ENCODE measurements around the gene GRAP2.
"Not testable (repeated sequence)": the region's sequence is repeated elsewhere in the genome, so short reads cannot be mapped to it uniquely, and the experiment has no call there.

Gene GRAP2

GRCh38 chr22:39900306-39901227, at the start of gene GRAP2:
GRAP2 (plus strand) TSS chr22:39901084; CDS start chr22:39947107, 46,023 bp downstream.
- peak; percentile 92 for DNase-seq (ENCODE audit: low spot score)

GRCh38 chr22:39851606-39852315, 49.1 kb upstream of the GRAP2 start:
- DNase-seq (ENCODE audit: low spot score), result no peak

GRCh38 chr22:39852799-39853198, 48.1 kb upstream of the GRAP2 start:
- DNase-seq (ENCODE audit: low spot score), result no peak

GRCh38 chr22:39856588-39856987, 44.3 kb upstream of the GRAP2 start:
- no peak for DNase-seq (ENCODE audit: low spot score)

- peak; percentile 44 for DNase-seq (ENCODE audit: low spot score)
Measured at GRCh38 chr22:39859903-39860588, 40.8 kb upstream of the GRAP2 start.

DNA sequence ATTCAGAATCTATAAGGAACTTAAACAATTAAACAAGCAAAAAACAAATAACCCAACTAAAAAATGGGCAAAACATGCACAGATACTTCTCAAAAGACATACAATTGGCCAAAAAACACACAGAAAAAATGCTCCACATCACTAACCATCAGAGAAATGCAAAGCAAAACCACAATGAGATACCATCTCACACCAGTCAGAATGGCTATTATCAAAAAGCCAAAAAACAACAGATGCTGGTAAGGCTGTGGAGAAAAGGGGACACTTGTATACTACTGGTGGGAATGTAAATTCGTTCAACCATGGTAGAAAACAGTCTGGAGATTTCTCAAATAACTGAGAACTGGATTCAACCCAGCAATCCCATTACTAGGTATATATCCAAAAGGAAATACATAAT, 32.1 kb upstream of the GRAP2 start:
- no peak for DNase-seq (ENCODE audit: low spot score)

- DNase-seq (ENCODE audit: low spot score), result not testable (repeated sequence)
Measured at GRCh38 chr22:39869797-39870196, 31.1 kb upstream of the GRAP2 start.

DNA sequence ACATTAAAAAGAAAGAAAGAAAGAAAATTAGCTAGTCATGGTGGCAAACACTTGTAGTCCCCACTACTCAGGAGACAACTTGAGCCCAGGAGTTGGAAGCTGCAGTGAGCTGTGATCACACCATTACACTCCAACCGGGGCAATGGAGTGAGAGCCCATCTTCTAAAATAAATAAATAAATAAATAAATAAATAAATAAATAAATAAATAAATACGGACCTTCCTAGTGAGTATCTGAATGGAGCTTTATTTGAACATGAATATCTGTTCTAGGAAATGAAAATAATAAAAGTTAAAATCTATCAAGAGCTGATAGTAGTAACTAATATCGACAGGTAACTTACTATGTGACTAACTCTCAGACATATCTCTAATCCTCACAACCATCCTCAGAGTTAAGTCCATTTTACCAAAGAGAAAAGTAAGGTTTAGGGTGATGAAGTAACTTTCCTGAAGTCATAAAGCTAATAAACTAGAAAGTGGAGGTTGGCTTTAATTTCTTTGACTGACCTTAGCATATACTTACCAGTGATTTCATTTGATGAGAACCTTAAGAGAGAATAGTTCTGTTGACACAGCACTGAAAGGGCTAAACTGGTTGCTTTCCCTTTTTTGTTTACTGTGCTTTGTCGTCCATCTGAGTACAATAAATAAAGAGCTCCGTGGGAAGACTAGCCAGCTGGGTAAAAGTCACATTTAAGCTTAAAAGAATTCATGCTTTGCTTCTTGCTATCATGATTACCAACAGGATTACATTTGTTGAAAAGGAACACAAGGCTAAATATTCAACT, 29.7 kb upstream of the GRAP2 start:
- no peak for DNase-seq (ENCODE audit: low spot score)

DNA sequence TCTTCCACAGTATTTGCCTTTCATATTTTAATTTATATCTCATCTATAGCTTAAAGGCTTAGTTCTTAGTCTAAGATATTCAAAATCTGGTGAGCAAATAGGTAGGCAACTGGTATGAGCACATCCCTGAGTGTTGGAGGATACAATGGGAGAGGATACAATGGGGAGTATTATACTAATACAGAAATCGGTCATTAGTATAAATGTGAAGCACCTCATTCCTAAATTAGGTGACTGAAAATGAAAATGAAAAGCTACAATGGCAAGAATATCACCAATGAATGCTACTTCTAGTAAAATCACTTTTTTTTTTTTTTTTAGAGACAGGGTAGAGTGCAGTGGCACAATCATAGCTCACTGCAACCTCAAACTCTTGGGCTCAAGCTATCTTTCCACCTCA, 28.3 kb upstream of the GRAP2 start:
- DNase-seq (ENCODE audit: low spot score), result no peak

DNA sequence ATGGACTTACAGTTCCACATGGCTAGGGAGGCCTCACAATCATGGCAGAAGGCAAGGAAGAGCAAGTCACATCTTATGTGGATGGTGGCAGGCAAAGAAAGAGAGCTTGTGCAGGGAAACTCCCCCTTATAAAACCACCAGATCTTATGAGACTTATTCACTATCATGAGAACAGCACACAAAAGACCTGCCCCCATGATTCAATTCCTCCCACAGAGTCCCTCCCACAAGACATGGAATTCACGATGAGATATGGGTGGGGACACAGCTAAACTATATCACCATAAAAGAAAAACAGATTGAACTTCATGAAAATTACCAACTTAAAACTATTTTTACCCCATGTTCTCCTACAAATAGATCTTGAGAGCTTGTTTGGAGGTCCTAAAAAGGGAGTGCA, 26.9 kb upstream of the GRAP2 start:
- DNase-seq (ENCODE audit: low spot score), result no peak

GRCh38 chr22:39875176-39875885, 25.6 kb upstream of the GRAP2 start:
- DNase-seq (ENCODE audit: low spot score), result not testable (repeated sequence)

DNA sequence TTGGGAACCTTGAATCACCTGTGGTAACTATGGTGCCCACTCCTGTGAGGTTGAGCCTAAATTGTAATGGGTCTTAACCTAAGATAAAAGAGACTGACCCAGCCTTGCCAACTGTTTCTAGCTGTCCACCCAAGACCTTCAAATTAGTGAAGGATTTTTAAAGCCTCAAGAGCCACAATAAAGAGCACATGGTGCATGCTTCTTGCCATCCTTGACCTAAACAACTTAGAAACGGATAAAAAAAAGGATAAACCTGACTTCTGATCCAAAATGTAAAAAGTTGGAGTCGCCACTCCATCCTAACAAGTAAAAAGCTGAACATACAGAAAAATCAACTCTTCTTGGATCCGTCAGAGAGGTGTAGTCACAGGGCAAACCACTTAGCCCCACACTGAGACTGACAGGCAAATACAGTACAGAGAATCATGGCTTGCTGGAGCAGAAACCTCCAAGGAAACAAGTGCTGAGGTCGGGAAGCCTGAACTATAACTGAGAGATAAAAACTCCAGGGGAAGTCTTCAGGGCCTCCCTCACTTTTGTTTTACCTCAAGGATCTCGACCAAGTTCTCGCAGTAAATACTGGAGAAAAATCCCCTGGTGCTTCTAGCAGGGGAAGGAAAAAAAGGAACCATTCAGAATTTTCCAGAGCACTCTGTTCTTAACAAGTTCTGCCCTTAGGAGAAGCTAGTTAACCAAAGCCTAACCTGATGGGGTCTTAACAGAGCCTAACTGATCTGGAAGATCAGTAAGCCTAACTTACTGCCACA, 23.6 kb upstream of the GRAP2 start:
- DNase-seq (ENCODE audit: low spot score), result no peak

DNA sequence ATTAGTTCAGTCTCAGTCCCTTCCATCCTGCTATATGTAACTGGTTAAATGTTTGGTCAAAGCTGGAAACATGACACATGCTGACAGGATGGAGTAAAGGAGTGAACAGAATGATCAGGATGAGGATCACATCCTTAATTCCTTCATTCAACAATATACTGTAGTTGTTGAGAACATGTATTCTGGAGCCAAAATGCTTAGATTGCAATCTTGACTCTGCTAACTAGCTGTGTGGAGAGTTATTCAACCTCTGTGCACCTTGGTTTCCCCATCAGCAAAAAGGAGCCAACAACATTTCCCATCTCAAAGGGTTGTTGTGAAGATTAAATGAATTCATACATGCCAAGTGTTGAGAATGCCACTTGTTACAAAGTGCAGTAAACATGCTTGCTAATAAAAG, 20.2 kb upstream of the GRAP2 start:
- no peak for DNase-seq (ENCODE audit: low spot score)

DNA sequence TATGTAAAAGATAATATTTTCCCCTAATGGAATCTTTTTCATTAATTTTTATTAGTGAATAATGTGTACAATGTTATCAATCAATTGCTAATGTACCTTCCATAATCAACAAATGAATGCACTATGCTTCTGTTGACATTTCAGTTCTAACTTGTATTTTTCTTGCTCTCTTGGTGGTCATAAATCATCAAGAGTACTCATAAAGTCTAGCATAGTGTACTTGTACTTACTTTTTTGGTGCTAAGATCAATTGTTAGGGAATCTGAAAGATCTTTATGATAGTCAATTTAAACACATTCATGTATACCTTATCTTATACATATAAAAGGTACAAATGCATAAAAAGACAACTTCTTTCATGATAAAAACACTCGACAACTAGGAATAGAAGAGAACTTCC, 17.8 kb upstream of the GRAP2 start:
- DNase-seq (ENCODE audit: low spot score), result no peak

DNA sequence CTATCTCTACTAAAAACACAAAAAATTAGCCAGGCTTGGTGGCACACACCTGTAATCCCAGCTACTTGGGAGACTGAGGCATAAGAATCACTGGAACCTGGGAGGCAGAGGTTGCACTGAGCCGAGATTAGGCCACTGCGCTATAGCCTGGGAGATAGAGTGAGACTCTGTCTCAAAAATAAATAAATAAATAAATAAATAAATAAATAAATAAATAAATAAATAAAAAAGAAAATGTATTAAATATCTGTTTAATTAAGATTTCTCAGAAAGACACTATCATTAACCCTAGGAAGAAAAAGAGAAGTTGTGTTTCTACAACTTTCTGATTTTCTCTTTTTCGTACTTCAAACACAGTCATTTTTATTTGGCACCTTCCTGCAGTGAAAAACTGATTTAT, 11.0 kb upstream of the GRAP2 start:
- not testable (repeated sequence) for DNase-seq (ENCODE audit: low spot score)

DNA sequence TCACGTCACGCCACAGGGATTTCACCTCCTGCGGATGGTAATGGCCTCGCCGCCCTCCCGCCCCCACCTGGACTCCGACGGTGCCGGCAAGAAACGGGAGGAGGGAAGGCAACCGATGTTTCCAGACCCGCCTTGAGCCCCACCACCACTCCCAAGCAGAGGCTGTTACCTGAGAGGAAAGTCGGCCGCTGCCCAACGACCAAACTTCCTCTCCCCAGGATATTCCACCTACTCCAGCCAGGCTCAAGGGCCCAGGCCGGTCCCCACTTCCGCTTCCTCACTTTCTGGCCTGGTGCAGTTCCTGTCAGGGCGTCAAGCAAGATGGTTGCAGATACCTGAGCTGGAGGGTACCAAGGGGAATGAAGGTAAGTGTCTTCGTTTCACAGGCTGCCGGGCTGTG, 7.4 kb upstream of the GRAP2 start, which contains the start of gene ENTHD1:
TSS of gene ENTHD1 (minus strand) at position 235 of the 400 bp plus-strand sequence. CDS start 6,012 bp downstream, outside the sequence.
- DNase-seq (ENCODE audit: low spot score), result no peak

DNA sequence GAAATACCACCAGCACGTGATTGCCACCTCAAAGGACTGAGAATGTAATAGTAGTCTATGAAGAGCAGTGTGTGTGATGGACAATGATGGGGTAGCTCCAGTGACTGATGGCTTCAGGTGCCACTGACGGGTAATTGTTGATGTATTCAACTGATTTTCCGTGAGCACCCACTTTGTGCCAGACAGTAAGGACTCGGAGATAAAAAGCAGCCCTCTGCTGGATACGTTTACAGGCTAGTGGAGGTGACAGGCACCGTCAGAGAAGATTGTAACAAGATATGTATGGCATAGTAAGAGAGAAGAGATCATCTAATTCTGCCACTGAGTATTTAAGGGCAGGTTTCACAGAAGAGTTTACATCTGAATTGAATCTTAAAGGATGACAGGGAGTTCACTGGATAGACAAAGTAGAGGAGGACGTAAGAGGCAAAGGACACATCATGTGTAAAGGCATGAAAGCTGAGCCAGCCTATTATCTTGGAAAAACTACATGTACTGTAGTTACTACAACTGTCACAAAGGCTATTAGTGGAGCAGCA, 6.3 kb upstream of the GRAP2 start:
- DNase-seq (ENCODE audit: low spot score), result no peak

DNA sequence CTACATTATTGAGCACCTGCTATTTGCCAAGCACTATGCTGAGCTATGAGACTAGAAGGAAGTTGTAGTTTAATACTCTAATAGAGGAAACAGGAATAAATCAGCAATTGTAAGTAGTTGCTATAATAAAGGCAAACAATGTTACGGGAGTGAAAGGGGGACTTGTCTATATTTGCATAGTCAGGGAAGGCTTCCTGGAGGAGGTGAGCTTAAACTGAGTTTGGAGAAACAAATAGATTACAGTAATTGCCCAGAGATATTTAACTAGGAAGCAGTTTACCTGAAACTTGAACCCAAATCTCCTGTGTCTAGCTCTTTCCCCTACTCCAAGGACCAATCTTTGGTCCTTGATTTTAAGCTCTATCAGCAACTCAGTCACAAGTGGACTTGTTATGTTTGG, 5.2 kb upstream of the GRAP2 start:
- DNase-seq (ENCODE audit: low spot score), result no peak

DNA sequence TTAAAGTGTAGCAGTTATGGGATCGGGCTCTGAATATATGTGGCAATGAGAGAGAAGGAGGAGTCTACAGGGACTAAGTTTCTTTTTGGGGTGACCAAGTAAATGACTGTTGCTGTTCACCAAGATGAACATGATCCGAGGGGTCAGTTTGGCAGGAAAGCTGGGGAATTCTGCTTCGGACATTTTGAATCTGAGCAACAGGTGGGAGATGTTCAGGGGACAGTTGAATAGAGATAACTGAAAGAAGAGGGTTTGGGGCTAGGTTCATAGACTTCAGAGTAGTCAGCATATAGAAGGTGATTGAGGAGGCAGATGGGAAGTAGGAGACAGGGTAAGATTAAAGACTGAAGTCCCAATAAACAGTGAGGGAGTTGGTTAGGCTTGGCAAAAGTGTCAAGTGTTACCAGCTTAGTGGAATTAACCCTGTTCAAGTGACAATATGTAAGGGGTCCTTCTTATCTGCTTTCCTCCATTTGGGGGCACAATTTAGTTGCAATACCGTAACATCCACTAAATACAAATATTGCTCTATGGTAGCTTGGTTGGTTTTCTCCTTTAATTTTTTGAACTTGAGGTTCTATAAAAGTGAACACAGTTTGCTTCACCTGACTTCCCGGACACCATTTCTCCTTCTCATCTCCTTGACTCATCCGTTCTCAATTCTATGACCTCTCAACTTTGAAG, 4.4 kb upstream of the GRAP2 start:
- DNase-seq (ENCODE audit: low spot score), result no peak
